Heart left ventricle (tissue), 13 donors: ENCODE measurements around the gene OR52K2.

ENCODE experiments used
- POLR2A ChIP-seq, 2 donors: fragments of 450-650 bp; IDR thresholded peaks; one replicate each; pipeline ENCODE4 v1.6.1; 2017; ENCODE audit warnings: antibody characterized with exemption in 2 of 2, mild to moderate bottlenecking in 2 of 2, moderate library complexity in 2 of 2
- TF ChIP-seq, protein P1 (sequence below), 12 donors: fragments of 200-600 bp; sonication (generic) in 4 of 12; IDR thresholded peaks; one replicate each; pipeline versions ENCODE4 v1.5.0 to v1.8.0; 2018 to 2022; ENCODE audit warnings: antibody characterized with exemption in 12 of 12, mild to moderate bottlenecking in 5 of 12
- donor health status: ischemic (EF 13 %, LVEDD 7.1; RV severe dilation, severe dysfunction).
- donor health status: DM: no; HTN: yes; CAD: no.
- donor health status: DM: no; HTN: no; CAD: no.
- donor health status: ischemic (EF 25% LVEDD 6.9; RV normal size, moderate dysfunction).
- donor health status: ischemic (EF 25% LVEDD 5.7; RV mildly dilated, moderate dysfunction).
- donor health status: ischemic (EF 35%, LVEDD 5.7; RV mildly dilated, moderate dysfunction).
- donor health status: nonischemic (EF 11% LVEDD 7.7; RV severe dilation, severe dysfunction).
- donor health status: DM: yes; HTN: yes; CAD: no.
- donor health status: PGD.
- donor health status: ischemic (EF 29% LVEDD 5.4; RV normal size, mild dysfunction).
- donor health status: nonischemic (EF 23%, LVEDD 6.1; RV moderate dilation, normal function).

DNA sequence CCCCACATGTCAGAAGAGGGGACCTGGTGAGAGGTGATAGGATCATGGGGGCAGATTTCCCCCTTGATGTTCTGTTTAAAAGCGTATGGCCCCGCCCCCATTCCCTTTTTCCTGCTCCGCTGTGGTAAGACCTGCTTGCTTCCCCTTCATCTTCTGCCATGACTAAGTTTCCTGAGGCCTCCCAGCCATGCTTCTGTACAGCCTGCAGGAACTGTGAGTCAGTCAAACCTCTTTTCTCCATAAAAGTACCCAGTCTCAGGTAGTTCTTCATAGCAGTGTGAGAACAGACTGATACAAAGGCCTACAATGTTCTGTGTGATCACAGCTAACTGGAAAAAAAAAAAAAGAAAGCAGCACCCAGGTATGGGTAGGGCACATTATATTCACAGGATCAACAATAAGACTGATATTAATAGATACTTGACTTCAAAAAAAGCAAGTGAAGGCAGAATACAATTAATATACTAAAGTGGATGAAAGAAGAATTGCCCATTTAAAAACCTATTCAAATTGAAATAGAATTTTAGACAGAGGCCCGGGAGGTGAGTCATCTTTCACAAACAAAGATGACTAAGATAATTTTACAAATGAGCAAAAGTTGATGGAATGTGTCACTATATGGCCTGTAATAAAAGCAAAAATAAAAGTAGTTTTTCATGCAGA is 31.6 kb downstream of the OR52K2 start:
- TF ChIP-seq, protein P1, sequence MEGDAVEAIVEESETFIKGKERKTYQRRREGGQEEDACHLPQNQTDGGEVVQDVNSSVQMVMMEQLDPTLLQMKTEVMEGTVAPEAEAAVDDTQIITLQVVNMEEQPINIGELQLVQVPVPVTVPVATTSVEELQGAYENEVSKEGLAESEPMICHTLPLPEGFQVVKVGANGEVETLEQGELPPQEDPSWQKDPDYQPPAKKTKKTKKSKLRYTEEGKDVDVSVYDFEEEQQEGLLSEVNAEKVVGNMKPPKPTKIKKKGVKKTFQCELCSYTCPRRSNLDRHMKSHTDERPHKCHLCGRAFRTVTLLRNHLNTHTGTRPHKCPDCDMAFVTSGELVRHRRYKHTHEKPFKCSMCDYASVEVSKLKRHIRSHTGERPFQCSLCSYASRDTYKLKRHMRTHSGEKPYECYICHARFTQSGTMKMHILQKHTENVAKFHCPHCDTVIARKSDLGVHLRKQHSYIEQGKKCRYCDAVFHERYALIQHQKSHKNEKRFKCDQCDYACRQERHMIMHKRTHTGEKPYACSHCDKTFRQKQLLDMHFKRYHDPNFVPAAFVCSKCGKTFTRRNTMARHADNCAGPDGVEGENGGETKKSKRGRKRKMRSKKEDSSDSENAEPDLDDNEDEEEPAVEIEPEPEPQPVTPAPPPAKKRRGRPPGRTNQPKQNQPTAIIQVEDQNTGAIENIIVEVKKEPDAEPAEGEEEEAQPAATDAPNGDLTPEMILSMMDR (IDR thresholded peaks at IDR 0.05): no peak
- TF ChIP-seq POLR2A (IDR thresholded peaks at IDR 0.05): no peak
